GM19351 (cell line): ENCODE measurements around the gene SLC26A8.
"Not testable (repeated sequence)": the region's sequence is repeated elsewhere in the genome, so short reads cannot be mapped to it uniquely, and the experiment has no call there.

Experiments
- ATAC-seq: cut with Tn5 transposase; IDR thresholded peaks from one replicate; pipeline ENCODE4 v1.9.1; 2021; ENCODE audit warnings: mild to moderate bottlenecking, moderate library complexity; ENCODE audit not compliant: unreplicated experiment

Gene SLC26A8

DNA sequence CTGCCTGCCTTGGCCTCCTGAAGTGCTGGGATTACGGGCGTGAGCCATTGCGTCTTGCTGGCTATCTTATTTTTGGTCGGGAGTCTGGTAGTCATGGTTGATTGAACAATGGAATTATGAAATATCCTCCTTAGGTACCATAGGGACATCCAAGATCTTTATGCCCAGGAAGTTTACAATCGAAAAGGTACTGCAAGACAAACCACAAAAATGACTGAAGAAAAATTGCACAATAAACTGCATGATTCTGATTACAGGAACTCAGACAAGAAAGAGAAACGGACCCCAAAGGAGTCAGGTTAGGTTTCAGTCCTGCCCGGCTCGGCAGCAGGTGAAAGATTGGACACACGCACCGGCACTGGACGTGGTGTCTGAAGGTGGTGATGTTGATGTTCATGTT, 5.3 kb downstream of the SLC26A8 start:
- ATAC-seq = no peak

- ATAC-seq = no peak
These were observed 6.1 kb downstream of the SLC26A8 start for GRCh38 chr6:36018339-36018738.

- no peak for ATAC-seq
These were observed 8.8 kb downstream of the SLC26A8 start for GRCh38 chr6:36015666-36016065.

DNA sequence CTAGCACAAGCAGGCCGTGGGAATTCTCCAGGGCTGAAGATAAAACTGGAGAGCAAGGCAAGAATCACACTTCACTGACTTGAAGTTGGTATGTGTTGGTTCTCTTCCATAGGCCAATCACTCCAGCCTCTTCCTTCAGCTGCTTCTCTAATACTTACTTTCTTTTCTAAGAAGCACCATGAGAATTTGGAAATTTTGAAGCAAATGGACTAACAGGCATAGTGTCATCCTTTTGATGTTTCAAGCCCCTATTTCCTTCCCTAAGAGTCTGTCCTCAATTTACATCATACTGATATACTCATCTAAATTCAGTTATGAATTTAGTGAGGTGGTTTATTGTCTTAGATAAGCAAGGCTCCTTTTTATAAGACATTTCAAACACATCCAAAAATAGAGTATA, 24.0 kb downstream of the SLC26A8 start:
- no peak for ATAC-seq

- no peak for ATAC-seq
These were observed 31.3 kb downstream of the SLC26A8 start for GRCh38 chr6:35993150-35993549.

DNA sequence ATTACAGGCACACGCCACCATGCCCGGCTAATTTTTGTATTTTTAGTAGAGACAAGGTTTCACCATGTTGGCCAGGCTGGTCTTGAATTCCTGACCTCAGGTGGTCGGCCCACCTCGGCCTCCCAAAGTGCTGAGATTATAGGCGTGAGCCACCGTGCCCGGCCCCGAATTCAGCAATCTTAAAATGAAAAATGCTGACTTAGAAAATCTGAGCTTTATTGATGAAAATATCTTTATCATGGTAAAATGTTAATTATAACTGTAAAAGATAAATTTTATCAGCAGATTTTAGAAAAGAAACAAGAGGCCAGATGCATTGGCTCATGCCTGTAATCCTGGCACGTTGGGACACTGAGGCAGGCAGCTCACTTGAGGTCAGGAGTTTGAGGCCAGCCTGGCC, 36.4 kb downstream of the SLC26A8 start:
- ATAC-seq = not testable (repeated sequence)

- ATAC-seq = no peak
These were observed 39.7 kb downstream of the SLC26A8 start for GRCh38 chr6:35984701-35985100.

GRCh38 chr6:35980991-35981645, 43.3 kb downstream of the SLC26A8 start:
- ATAC-seq = no peak

DNA sequence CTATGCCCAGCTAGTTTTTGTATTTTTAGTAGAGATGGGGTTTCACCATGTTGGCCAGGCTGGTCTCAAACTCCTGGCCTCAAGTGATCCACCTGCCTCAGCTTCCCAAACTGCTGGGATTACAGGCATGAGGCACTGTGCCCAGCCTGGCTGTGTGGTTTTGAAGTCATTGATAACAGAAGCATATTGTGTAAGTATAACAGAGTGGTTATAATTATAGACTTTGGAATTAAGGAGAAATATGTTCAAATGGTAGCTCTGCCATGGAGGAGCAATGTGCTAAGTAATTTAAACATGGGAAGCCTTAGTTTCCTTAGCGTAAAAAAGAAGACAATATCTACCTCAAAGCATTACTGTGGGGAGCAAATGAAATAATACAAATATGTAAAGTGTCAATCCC, 44.3 kb downstream of the SLC26A8 start:
- ATAC-seq = not testable (repeated sequence)

DNA sequence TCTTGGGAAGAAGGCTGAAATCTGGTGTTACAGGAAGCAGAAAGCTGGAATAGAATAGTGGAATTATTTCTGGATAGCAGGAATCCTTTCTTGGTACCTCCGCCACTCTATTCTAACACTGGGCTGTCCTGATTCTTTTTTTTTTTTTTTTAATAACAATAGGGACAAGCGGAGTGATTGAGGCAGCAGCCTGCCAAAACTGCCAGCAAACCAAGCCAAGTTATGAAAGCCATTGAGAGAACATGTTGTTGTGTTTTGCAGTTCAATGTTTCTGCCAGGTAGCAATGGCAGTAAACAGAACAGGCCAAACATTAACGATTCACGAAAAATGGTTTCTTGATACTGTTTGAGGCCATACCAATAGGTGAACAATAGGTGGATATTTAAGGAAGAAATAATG, 47.1 kb downstream of the SLC26A8 start:
- ATAC-seq = no peak

GRCh38 chr6:35973670-35974222, 50.7 kb downstream of the SLC26A8 start:
- peak; percentile 79 for ATAC-seq

GRCh38 chr6:35972471-35973367, 51.7 kb downstream of the SLC26A8 start:
- ATAC-seq = no peak

DNA sequence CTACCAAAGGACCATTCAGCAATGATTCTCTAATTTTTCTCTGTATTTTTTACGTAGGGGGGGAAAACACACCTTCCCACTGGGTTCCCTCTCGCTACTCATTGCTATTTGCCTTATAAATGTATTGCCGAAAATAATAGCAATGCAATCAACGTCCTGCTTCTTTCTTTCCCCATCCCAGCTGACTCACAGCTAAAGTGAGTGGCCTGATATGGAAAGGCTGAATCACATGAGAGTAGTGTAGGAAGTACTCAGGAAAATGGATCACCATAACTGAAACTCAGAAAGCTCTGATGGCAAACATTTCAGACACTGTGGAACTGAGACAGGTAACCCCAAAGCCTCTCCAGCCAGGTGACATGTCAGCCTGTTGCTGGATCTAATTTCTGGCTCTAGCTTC, 54.3 kb downstream of the SLC26A8 start:
- no peak for ATAC-seq

DNA sequence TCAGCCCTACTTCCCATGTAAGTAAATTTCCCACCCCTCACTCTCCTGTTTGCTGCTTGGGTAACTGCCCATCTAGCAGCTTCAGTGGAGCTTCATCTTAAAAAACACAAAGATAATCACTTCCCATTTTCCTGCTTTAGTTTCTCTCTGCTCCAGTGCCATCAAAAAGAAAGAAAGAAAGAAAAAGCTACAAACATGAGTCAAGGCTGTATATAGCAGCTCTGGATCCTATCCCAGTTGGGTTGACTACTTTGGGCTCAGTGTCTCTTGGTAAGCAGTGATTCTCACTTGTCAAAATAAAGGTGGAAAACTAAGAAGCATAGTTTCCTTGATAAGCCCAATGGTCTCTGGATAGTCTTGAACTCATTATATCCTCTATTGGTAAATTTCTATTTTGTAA, 54.8 kb downstream of the SLC26A8 start:
- no peak for ATAC-seq

DNA sequence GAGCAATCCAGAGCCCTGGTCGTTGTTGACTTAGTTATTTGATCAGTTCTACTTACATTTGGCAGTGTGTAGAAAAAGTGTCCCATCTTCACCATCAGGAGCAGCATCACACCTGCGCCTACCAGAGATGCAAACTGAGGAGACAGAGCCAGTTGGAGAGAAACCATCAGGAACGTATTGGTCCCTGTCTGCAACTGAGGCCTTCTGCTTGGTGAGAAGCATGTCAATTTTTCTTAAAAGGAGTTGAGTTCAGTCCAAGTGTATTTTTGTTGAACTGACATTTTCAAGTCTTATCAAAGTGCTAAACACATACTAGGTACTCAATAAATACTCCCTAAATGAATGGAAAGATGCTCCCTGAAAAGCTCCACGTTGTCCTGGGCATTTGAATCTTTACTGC, 55.6 kb downstream of the SLC26A8 start:
- no peak for ATAC-seq

GRCh38 chr6:35967076-35967774, 57.2 kb downstream of the SLC26A8 start:
- no peak for ATAC-seq

DNA sequence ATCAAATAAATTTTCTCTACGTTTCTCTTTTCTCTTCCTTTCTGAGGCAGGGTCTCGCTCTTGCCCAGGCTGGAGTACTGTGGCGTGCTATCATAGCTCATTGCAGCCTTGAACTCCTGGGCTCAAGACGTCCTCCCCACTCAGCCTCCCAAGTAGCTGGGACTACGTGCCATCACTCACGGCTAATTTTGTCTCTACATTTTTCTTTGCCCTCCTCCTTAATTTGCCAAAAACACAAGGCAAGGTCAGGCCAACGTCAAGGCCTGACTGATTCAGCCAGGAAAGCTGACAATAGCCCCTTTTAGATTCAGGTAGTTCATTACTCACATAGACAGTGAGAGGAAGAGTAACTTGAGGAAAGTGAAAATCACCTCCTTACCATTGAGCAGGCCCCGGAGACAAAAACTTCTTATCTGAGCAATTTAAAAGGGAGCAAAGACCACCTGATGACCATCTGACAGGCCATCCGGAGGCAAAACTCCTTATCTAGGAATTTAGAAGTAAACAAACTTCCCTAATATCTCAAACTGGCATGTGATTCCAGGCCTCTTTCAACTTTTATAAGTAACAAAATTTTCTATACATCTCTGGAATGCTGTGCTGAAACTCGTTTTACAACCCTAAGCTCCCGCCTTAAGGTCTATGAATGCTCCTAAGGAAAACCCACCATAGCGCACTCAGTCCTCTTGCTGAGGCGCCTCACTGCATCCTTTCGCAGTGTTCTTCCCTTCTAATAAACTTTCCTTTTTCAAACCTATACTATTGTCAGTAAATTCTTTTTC, 61.5 kb downstream of the SLC26A8 start:
- no peak for ATAC-seq

DNA sequence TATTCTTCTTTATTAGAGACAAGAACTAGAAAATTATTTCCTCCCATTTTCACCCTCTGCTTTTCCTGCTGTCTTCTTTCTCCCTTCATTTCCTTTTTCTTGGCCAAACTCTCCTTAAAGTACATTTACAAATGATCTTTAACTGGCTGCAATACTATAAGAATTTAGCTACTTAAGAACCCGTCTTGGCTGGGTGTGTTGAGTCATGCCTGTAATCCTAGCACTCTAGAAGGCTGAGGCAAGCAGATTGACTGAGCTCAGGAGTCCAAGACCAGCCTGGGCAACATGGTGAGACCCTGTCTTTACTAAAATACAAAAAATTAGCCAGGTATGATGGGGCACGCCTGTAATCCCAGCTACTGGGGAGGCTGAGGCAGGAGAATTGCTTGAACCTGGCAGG, 64.3 kb downstream of the SLC26A8 start:
- no peak for ATAC-seq

- no peak for ATAC-seq
These were observed 68.5 kb downstream of the SLC26A8 start for GRCh38 chr6:35955970-35956369.

GRCh38 chr6:35955521-35955920, 68.9 kb downstream of the SLC26A8 start:
- ATAC-seq = no peak

DNA sequence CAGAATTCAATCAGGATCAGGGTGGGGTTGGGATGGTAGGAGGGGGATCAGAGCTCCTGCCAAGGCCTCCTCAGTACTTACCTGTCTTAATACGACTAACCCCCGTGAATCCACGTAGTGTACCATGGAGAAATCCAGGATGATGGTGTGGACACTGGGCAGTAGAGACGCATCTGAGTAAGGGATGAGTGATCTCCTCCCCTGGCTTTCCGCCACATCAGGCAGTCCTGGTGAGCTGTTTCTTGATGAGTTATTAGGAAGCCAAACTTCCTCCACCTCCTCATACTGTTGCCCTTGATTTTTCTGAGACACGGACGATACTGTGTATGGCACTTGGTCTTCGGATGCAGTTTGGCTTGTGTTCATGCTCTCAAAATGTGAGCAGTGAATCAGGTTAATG, 69.4 kb downstream of the SLC26A8 start:
- no peak for ATAC-seq
